CD14-positive monocyte (primary cell): ENCODE results near the gene PADI4. TPM values are rescaled to one million over a fixed set of nuclear protein-coding genes. Genes with fewer than 3 reads are reported as not detected.

Source experiments
- DNase-seq, 3 donors: peaks; one replicate each; pipeline ENCODE4 v3.0.0-alpha.2; 2011 to 2022
- H2AFZ ChIP-seq: 2 replicates; pipeline ENCODE4 v1.6.0; 2012; ENCODE audit warnings: mild to moderate bottlenecking, low read depth, low read length, inconsistent platforms; ENCODE audit not compliant: insufficient read depth, poor library complexity, severe bottlenecking
- H3K27ac ChIP-seq, 2 donors: 1 replicate in 1 of 2; 2 replicates in 1 of 2; pipeline ENCODE4 v1.5.1; 2012 to 2013; ENCODE audit warnings: low read length in 2 of 2, control low read depth in 1 of 2, inconsistent platforms in 1 of 2, low read depth in 1 of 2, mild to moderate bottlenecking in 1 of 2
- H3K27me3 ChIP-seq, 2 donors: one replicate each; pipeline versions ENCODE4 v1.6.0 to v1.6.1; 2011 to 2013; ENCODE audit warnings: low read length in 2 of 2; ENCODE audit not compliant: control insufficient read depth in 2 of 2, insufficient read depth in 2 of 2
- H3K36me3 ChIP-seq, 2 donors: replicated peaks in 1 of 2; 1 replicate in 1 of 2; 2 replicates in 1 of 2; pipeline versions ENCODE4 v1.5.1 to v1.6.1; 2012 to 2013; ENCODE audit warnings: low read length in 2 of 2, control low read depth in 1 of 2, inconsistent platforms in 1 of 2, mild to moderate bottlenecking in 1 of 2; ENCODE audit not compliant: insufficient read depth in 2 of 2, control insufficient read depth in 1 of 2
- H3K4me1 ChIP-seq, 2 donors: 1 replicate in 1 of 2; 2 replicates in 1 of 2; pipeline versions ENCODE4 v1.5.1 to v1.6.1; 2012 to 2013; ENCODE audit warnings: low read length in 2 of 2, control low read depth in 1 of 2, inconsistent platforms in 1 of 2, mild to moderate bottlenecking in 1 of 2, moderate library complexity in 1 of 2; ENCODE audit not compliant: insufficient read depth in 2 of 2, control insufficient read depth in 1 of 2
- H3K4me2 ChIP-seq: replicated peaks from 2 replicates; pipeline ENCODE3; 2012; ENCODE audit warnings: low read length, moderate library complexity, mild to moderate bottlenecking; ENCODE audit not compliant: poor library complexity, severe bottlenecking; ENCODE audit errors: extremely low read depth
- H3K4me3 ChIP-seq, 3 experiments: fragments of 200-600 bp in 1 of 3; sonication (generic) in 1 of 3; replicated peaks in 1 of 3; 1 replicate in 2 of 3; 2 replicates in 1 of 3; pipeline ENCODE4 v1.5.1; 2011 to 2013; ENCODE audit warnings: low read length in 3 of 3, mild to moderate bottlenecking in 3 of 3, control low read depth in 2 of 3, low read depth in 2 of 3, inconsistent platforms in 1 of 3, moderate library complexity in 1 of 3
- H3K79me2 ChIP-seq: 2 replicates; pipeline ENCODE4 v1.6.0; 2012; ENCODE audit warnings: mild to moderate bottlenecking, control low read depth, inconsistent platforms, low read length, moderate library complexity; ENCODE audit not compliant: insufficient read depth
- H3K9ac ChIP-seq: 2 replicates; pipeline ENCODE4 v1.6.0; 2017; ENCODE audit warnings: low read length, mild to moderate bottlenecking; ENCODE audit not compliant: insufficient read depth, poor library complexity, severe bottlenecking
- H3K9me3 ChIP-seq, 2 donors: replicated peaks in 1 of 2; 1 replicate in 1 of 2; 2 replicates in 1 of 2; pipeline versions ENCODE4 v1.5.1 to v1.6.1; 2012 to 2013; ENCODE audit warnings: low read length in 2 of 2, control low read depth in 1 of 2; ENCODE audit not compliant: control insufficient read depth in 1 of 2, insufficient read depth in 1 of 2
- H4K20me1 ChIP-seq: 2 replicates; pipeline ENCODE4 v1.6.0; 2012; ENCODE audit warnings: mild to moderate bottlenecking, low read length, control low read depth, moderate library complexity; ENCODE audit not compliant: insufficient read depth
- H3K27ac Mint-ChIP-seq, 7 donors: one replicate each; pipeline ENCODE4 v1.8.0; 2020; ENCODE audit warnings: mild to moderate bottlenecking in 7 of 7, mixed read lengths in 7 of 7, moderate library complexity in 6 of 7, inconsistent platforms in 2 of 7
- H3K27me3 Mint-ChIP-seq, 3 donors: one replicate each; pipeline ENCODE4 v1.8.0; 2021 to 2022; ENCODE audit warnings: low read depth in 3 of 3, mild to moderate bottlenecking in 3 of 3, mixed read lengths in 3 of 3, moderate library complexity in 3 of 3, inconsistent platforms in 1 of 3
- H3K36me3 Mint-ChIP-seq, 2 donors: one replicate each; pipeline ENCODE4 v1.8.0; 2020; ENCODE audit warnings: mixed read lengths in 2 of 2, inconsistent platforms in 1 of 2, mild to moderate bottlenecking in 1 of 2
- H3K4me1 Mint-ChIP-seq: one replicate; pipeline ENCODE4 v1.8.0; 2020; ENCODE audit warnings: mild to moderate bottlenecking, mixed read lengths
- H3K4me3 Mint-ChIP-seq, 2 donors: one replicate each; pipeline ENCODE4 v1.8.0; 2020; ENCODE audit warnings: mild to moderate bottlenecking in 2 of 2, mixed read lengths in 2 of 2, moderate library complexity in 1 of 2
- H3K9me3 Mint-ChIP-seq, 7 donors: one replicate each; pipeline ENCODE4 v1.8.0; 2020 to 2022; ENCODE audit warnings: mixed read lengths in 7 of 7, mild to moderate bottlenecking in 6 of 7, moderate library complexity in 6 of 7, inconsistent platforms in 2 of 7
- CTCF ChIP-seq: fragments of 200-600 bp; IDR thresholded peaks from one replicate; pipeline ENCODE4 v1.8.0; 2022; ENCODE audit warnings: antibody characterized with exemption, mild to moderate bottlenecking
- WGBS: methylation state at CpG from one replicate; pipeline ENCODE4 v1.1.5; 2013; ENCODE audit warnings: missing lambda C conversion rate; ENCODE audit not compliant: insufficient coverage; 5-methylcytosine and 5-hydroxymethylcytosine counted together
- intact Hi-C, 2 donors: fragments of 100-400 bp; cut with micrococcal nuclease; formaldehyde crosslinking; loops; one replicate each; pipeline versions ENCODE4 v1.15.0 to v1.15.1; 2023
- polyA plus RNA-seq, 3 donors: library from polyadenylated mRNA; depleted of rRNA in 1 of 3; unstranded in 2 of 3; stranded (reverse) in 1 of 3; fragments of 300-500 nt in 2 of 3; fragments of >200 nt in 1 of 3; fragmentation: Illumina TruSeq in 2 of 3; gene quantifications; 1 replicate in 2 of 3; 2 replicates in 1 of 3; pipeline ENCODE4 v1.2.3, GENCODE V29; 2012 to 2021

PADI4 gene
- polyA plus RNA-seq, 3 donors = 160 to 356 (median 164) TPM

GRCh38 chr1:17404034-17404684 is 96.2 kb downstream of the PADI4 start:
- Histone ChIP-seq H3K27ac (no peak overlapping the region), H3K4me3 (no peak overlapping the region), H3K36me3 (peaks cover 24 to 26% of the 10 kb centered on the region in 2 donors), H4K20me1 (peaks cover 18% of the 10 kb centered on the region), H3K4me2 (no peak overlapping the region), H3K9ac (no peak overlapping the region), H3K4me1 (peaks cover 0 to 12% of the 10 kb centered on the region in 2 donors), H3K27me3 (no peaks in the 10 kb centered on the region), H2AFZ (no peak overlapping the region), H3K79me2 (no peaks in the 10 kb centered on the region), H3K9me3 (no peaks in the 10 kb centered on the region)
- Mint-ChIP-seq H3K9me3 (no peaks in the 10 kb centered on the region), H3K36me3 (peaks cover 25 to 29% of the 10 kb centered on the region in 2 donors), H3K27ac (peak overlapping the region in 1 of 7 donors; percentile 10), H3K4me1 (peaks cover 7% of the 10 kb centered on the region), H3K27me3 (peaks cover 0 to 2% (median 0%) of the 10 kb centered on the region in 3 donors), H3K4me3 (no peak overlapping the region)
- WGBS = 82% methylated on average over 9 of the region's 15 CpGs
- intact Hi-C loops = loop anchor here (5.0 to 10.0 kb wide), 4 partner anchors 159 to 342 kb away; partner anchors contain the start of genes PADI2 (in 1 of the 2) and PADI3 (in 1 of the 2)
- TF ChIP-seq CTCF = no peak
- DNase-seq = no peak

DNA sequence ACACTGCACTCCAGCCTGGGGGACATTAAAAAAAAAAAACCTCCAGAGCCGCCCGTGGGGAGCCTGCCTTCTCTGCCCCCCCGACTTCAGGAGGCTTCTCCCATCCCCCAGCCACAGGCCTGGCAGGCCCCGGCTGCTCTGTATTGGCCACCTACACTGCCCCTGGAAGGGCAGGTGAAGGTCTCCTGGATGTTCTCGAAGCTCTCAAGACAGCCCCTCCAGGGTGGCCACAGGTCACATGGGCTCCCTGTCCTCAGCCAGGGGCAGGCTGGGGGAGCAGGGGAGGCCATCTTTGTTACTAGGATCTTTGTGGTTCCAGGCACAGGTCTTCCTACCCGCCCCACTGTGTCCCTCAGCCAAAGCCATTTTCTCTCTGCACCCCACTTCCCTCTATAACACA is 96.8 kb downstream of the PADI4 start:
- H3K27ac Mint-ChIP-seq = no peak overlapping the region
- H3K9me3 Mint-ChIP-seq = no peaks in the 10 kb centered on the region

More for the DNA sequence above, 96.8 kb downstream of the PADI4 start:
- Mint-ChIP-seq H3K36me3 (peaks cover 32 to 36% of the 10 kb centered on the region in 2 donors), H3K4me3 (no peak overlapping the region), H3K4me1 (peaks cover 7% of the 10 kb centered on the region), H3K27me3 (peaks cover 0 to 2% (median 0%) of the 10 kb centered on the region in 3 donors)
- no peaks in the 10 kb centered on the region for H3K27me3 ChIP-seq
- peaks cover 22% of the 10 kb centered on the region for H4K20me1 ChIP-seq
- H3K4me3 ChIP-seq = no peak overlapping the region
- WGBS = 54% methylated on average over 6 of the region's 6 CpGs
- H2AFZ ChIP-seq = no peak overlapping the region
- DNase-seq = no peak
- intact Hi-C loops = loop anchor here (5.0 to 10.0 kb wide), 4 partner anchors 160 to 343 kb away; partner anchors contain the start of genes PADI2 (in 1 of the 2) and PADI3 (in 1 of the 2)
- H3K79me2 ChIP-seq = no peaks in the 10 kb centered on the region
- no peak for TF ChIP-seq CTCF
- no peak overlapping the region for H3K9ac ChIP-seq
- H3K36me3 ChIP-seq = peaks cover 30 to 33% of the 10 kb centered on the region in 2 donors
- no peak overlapping the region for H3K4me2 ChIP-seq
- H3K4me1 ChIP-seq = peaks cover 0 to 6% of the 10 kb centered on the region in 2 donors
- H3K27ac ChIP-seq = no peak overlapping the region
- no peaks in the 10 kb centered on the region for H3K9me3 ChIP-seq
